DMS114 treated with DMSO at 0.1 percent for 48 hours (cell line): ENCODE results near the gene ERV3-1.
"Not testable (repeated sequence)": the region's sequence is repeated elsewhere in the genome, so short reads cannot be mapped to it uniquely, and the experiment has no call there.

ENCODE experiments used
- DNase-seq: peaks from one replicate; lab custom pipeline; 2025; ENCODE audit not compliant: unreplicated experiment; lab: John Stamatoyannopoulos, UW

The ERV3-1 gene

DNA sequence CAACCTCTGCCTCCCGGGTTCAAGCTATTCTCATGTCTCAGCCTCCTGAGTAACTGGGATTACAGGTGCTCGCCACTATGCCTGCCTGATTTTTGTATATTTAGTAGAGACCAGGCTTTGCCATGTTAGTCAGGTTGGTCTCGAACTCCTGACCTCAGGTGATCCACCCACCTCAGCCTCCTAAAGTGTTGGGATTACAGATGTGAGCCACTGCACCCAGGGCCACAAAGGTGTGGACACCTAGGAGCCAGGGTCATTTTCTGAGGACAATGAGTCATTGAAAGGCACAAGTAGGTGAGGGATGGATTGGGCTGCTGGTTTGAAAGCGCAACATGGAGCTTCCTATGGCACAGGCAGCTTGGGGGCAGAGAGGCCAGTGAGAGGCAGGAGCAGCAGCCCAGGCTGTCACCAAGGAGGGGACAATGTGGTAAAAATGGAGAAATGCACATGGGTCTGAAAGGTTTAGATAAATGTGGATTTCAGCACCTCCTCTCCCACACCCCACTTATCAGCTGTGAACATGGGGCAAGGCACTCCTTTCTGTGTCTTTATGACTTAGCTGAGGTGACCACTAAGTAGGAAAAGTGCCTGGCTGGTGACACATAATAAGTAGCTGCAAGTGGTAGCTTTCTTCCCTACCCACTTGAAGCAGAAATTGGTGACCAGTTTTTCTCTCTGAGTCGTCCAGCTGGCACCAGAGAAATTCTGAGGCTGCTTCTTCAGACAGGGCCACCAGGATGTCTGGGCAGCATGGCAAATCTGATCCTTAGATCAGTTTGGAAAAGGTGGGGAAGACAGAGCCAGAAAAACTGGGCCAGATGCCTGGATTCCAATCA is 61.6 kb downstream of the ERV3-1 start:
- DNase-seq = not testable (repeated sequence)
